ENCODE results near the gene SHROOM1. TPM values are rescaled to one million over a fixed set of nuclear protein-coding genes. Genes with fewer than 3 reads are reported as not detected.

SHROOM1 gene
- polyA plus RNA-seq, 6 donors from 2014 or later, result 0.26 TPM; not detected in 5

- no peaks in the 10 kb centered on the region for H3K9me3 Mint-ChIP-seq
- ATAC-seq (ENCODE audit: low read depth in 2 of 2) (no peak), DNase-seq (no peak)
- H3K4me1 Mint-ChIP-seq, result peaks cover 9 to 34% (median 14%) of the 10 kb centered on the region in 3 donors
- no peak overlapping the region for H3K27ac Mint-ChIP-seq
- H3K4me3 Mint-ChIP-seq, result peak overlapping the region; percentile 17 to 68 (median 52)
- no peaks in the 10 kb centered on the region for H3K36me3 Mint-ChIP-seq
- peaks cover 42 to 83% (median 54%) of the 10 kb centered on the region in 3 donors for H3K27me3 Mint-ChIP-seq
Observed at GRCh38 chr5:132826424-132827082, 3.9 kb downstream of the SHROOM1 start.

GRCh38 chr5:132825834-132826391 lies 4.5 kb downstream of the SHROOM1 start:
- ATAC-seq (ENCODE audit: low read depth in 2 of 2), result peak in 1 of 2 donors; percentile 17

GRCh38 chr5:132825033-132825833 lies 5.2 kb downstream of the SHROOM1 start:
- peaks cover 5 to 29% (median 15%) of the 10 kb centered on the region in 3 donors for H3K4me1 Mint-ChIP-seq
- ATAC-seq (ENCODE audit: low read depth in 2 of 2), result no peak
- peak overlapping the region; percentile 25 to 66 (median 48) for H3K4me3 Mint-ChIP-seq
- H3K27me3 Mint-ChIP-seq, result peaks cover 49 to 86% (median 51%) of the 10 kb centered on the region in 3 donors
- DNase-seq, result no peak
- H3K36me3 Mint-ChIP-seq, result peaks cover 0 to 2% of the 10 kb centered on the region in 2 donors
- H3K27ac Mint-ChIP-seq, result no peak overlapping the region
- no peaks in the 10 kb centered on the region for H3K9me3 Mint-ChIP-seq

More at GRCh38 chr5:132825834-132826391, 4.5 kb downstream of the SHROOM1 start:
- no peaks in the 10 kb centered on the region for H3K36me3 Mint-ChIP-seq
- H3K27me3 Mint-ChIP-seq, result peaks cover 47 to 81% (median 48%) of the 10 kb centered on the region in 3 donors
- DNase-seq, result no peak
- no peaks in the 10 kb centered on the region for H3K9me3 Mint-ChIP-seq
- no peak overlapping the region for H3K27ac Mint-ChIP-seq
- H3K4me1 Mint-ChIP-seq, result peaks cover 4 to 28% (median 10%) of the 10 kb centered on the region in 3 donors
- H3K4me3 Mint-ChIP-seq, result peak overlapping the region in 6 of 8 donors; percentile 37 to 62 (median 52)

GRCh38 chr5:132824426-132824825 lies 6.0 kb downstream of the SHROOM1 start:
- peak overlapping the region in 6 of 8 donors; percentile 29 to 66 (median 51) for H3K4me3 Mint-ChIP-seq
- DNase-seq (no peak), ATAC-seq (ENCODE audit: low read depth in 2 of 2) (no peak)
- no peak overlapping the region for H3K27ac Mint-ChIP-seq
- H3K4me1 Mint-ChIP-seq, result peaks cover 9 to 30% (median 17%) of the 10 kb centered on the region in 3 donors
- H3K27me3 Mint-ChIP-seq, result peaks cover 52 to 87% (median 56%) of the 10 kb centered on the region in 3 donors
- peaks cover 0 to 4% of the 10 kb centered on the region in 2 donors for H3K36me3 Mint-ChIP-seq
- no peaks in the 10 kb centered on the region for H3K9me3 Mint-ChIP-seq

GRCh38 chr5:132823481-132824050 lies 6.9 kb downstream of the SHROOM1 start:
- ATAC-seq (ENCODE audit: low read depth in 2 of 2) (no peak), DNase-seq (no peak)
- Mint-ChIP-seq H3K4me3 (peak overlapping the region in 4 of 8 donors; percentile 9 to 31 (median 14)), H3K4me1 (peaks cover 8 to 27% (median 16%) of the 10 kb centered on the region in 3 donors), H3K36me3 (peaks cover 0 to 4% of the 10 kb centered on the region in 2 donors), H3K27ac (no peak overlapping the region), H3K9me3 (no peaks in the 10 kb centered on the region), H3K27me3 (peaks cover 44 to 87% (median 55%) of the 10 kb centered on the region in 3 donors)

- Mint-ChIP-seq H3K4me3 (peak overlapping the region in 3 of 8 donors; percentile 19 to 47 (median 31)), H3K27ac (no peak overlapping the region), H3K9me3 (no peaks in the 10 kb centered on the region), H3K4me1 (peaks cover 8 to 27% (median 17%) of the 10 kb centered on the region in 3 donors), H3K36me3 (peaks cover 0 to 4% of the 10 kb centered on the region in 2 donors), H3K27me3 (peaks cover 39 to 80% (median 52%) of the 10 kb centered on the region in 3 donors)
- no peak for DNase-seq
- no peak for ATAC-seq (ENCODE audit: low read depth in 2 of 2)
Observed at GRCh38 chr5:132822650-132823480, 7.6 kb downstream of the SHROOM1 start.

- no peaks in the 10 kb centered on the region for H3K9me3 Mint-ChIP-seq
- ATAC-seq (ENCODE audit: low read depth in 2 of 2) (no peak), DNase-seq (no peak)
- H3K4me3 Mint-ChIP-seq, result no peak overlapping the region
- H3K4me1 Mint-ChIP-seq, result peaks cover 8 to 27% (median 18%) of the 10 kb centered on the region in 3 donors
- H3K36me3 Mint-ChIP-seq, result peaks cover 0 to 4% of the 10 kb centered on the region in 2 donors
- peaks cover 30 to 69% (median 42%) of the 10 kb centered on the region in 3 donors for H3K27me3 Mint-ChIP-seq
- H3K27ac Mint-ChIP-seq, result no peak overlapping the region
Observed at GRCh38 chr5:132821791-132822190, 8.7 kb downstream of the SHROOM1 start.

- Mint-ChIP-seq H3K36me3 (peaks cover 0 to 4% of the 10 kb centered on the region in 2 donors), H3K27me3 (peaks cover 26 to 64% (median 37%) of the 10 kb centered on the region in 3 donors), H3K9me3 (no peaks in the 10 kb centered on the region), H3K4me3 (no peak overlapping the region), H3K27ac (no peak overlapping the region), H3K4me1 (peaks cover 8 to 27% (median 18%) of the 10 kb centered on the region in 3 donors)
- DNase-seq (no peak), ATAC-seq (ENCODE audit: low read depth in 2 of 2) (no peak)
Observed at GRCh38 chr5:132821350-132821749, 9.1 kb downstream of the SHROOM1 start.

GRCh38 chr5:132820162-132820754 lies 10.2 kb downstream of the SHROOM1 start:
- DNase-seq (peak; percentile 75), ATAC-seq (ENCODE audit: low read depth in 2 of 2) (peak; percentile 91 to 92)
- peaks cover 0 to 4% of the 10 kb centered on the region in 2 donors for H3K36me3 Mint-ChIP-seq
- H3K27me3 Mint-ChIP-seq, result peaks cover 21 to 59% (median 32%) of the 10 kb centered on the region in 3 donors
- peak overlapping the region; percentile 4 to 84 (median 78) for H3K4me3 Mint-ChIP-seq
- no peaks in the 10 kb centered on the region for H3K9me3 Mint-ChIP-seq
- peak overlapping the region in 4 of 6 donors; percentile 5 to 73 (median 44) for H3K27ac Mint-ChIP-seq
- peaks cover 8 to 27% (median 18%) of the 10 kb centered on the region in 3 donors for H3K4me1 Mint-ChIP-seq

GRCh38 chr5:132819468-132819867 lies 11.0 kb downstream of the SHROOM1 start:
- peaks cover 8 to 23% (median 18%) of the 10 kb centered on the region in 3 donors for H3K4me1 Mint-ChIP-seq
- H3K36me3 Mint-ChIP-seq, result peaks cover 0 to 4% of the 10 kb centered on the region in 2 donors
- H3K4me3 Mint-ChIP-seq, result peak overlapping the region; percentile 18 to 84 (median 76)
- ATAC-seq (ENCODE audit: low read depth in 2 of 2) (peak; percentile 21 to 44), DNase-seq (no peak)
- peaks cover 21 to 56% (median 32%) of the 10 kb centered on the region in 3 donors for H3K27me3 Mint-ChIP-seq
- peak overlapping the region in 1 of 6 donors; percentile 97 for H3K27ac Mint-ChIP-seq
- no peaks in the 10 kb centered on the region for H3K9me3 Mint-ChIP-seq

GRCh38 chr5:132817011-132817410 lies 13.4 kb downstream of the SHROOM1 start:
- H3K27ac Mint-ChIP-seq, result no peak overlapping the region
- peaks cover 0 to 4% of the 10 kb centered on the region in 2 donors for H3K36me3 Mint-ChIP-seq
- no peaks in the 10 kb centered on the region for H3K9me3 Mint-ChIP-seq
- H3K4me3 Mint-ChIP-seq, result peak overlapping the region in 1 of 8 donors; percentile 6
- peaks cover 25 to 48% (median 31%) of the 10 kb centered on the region in 3 donors for H3K27me3 Mint-ChIP-seq
- DNase-seq (no peak), ATAC-seq (ENCODE audit: low read depth in 2 of 2) (no peak)
- peaks cover 8 to 29% (median 25%) of the 10 kb centered on the region in 3 donors for H3K4me1 Mint-ChIP-seq

- Mint-ChIP-seq H3K36me3 (peaks cover 0 to 4% of the 10 kb centered on the region in 2 donors), H3K9me3 (no peaks in the 10 kb centered on the region), H3K27ac (no peak overlapping the region), H3K27me3 (peaks cover 24 to 46% (median 31%) of the 10 kb centered on the region in 3 donors), H3K4me1 (peaks cover 8 to 34% (median 25%) of the 10 kb centered on the region in 3 donors), H3K4me3 (no peak overlapping the region)
- DNase-seq (no peak), ATAC-seq (ENCODE audit: low read depth in 2 of 2) (no peak)
Observed at GRCh38 chr5:132816554-132816953, 13.9 kb downstream of the SHROOM1 start.
